DMS153 treated with DMSO at 0.1 percent for 48 hours (cell line): ENCODE results near the gene ZNFX1.
A peak's percentile ranks its signal among the peaks of the same experiment; 100 is the strongest.
"Not testable (repeated sequence)": the region's sequence is repeated elsewhere in the genome, so short reads cannot be mapped to it uniquely, and the experiment has no call there.

Source experiments
- DNase-seq: peaks from one replicate; lab custom pipeline; 2025; ENCODE audit not compliant: unreplicated experiment; lab: John Stamatoyannopoulos, UW

Gene ZNFX1

DNA sequence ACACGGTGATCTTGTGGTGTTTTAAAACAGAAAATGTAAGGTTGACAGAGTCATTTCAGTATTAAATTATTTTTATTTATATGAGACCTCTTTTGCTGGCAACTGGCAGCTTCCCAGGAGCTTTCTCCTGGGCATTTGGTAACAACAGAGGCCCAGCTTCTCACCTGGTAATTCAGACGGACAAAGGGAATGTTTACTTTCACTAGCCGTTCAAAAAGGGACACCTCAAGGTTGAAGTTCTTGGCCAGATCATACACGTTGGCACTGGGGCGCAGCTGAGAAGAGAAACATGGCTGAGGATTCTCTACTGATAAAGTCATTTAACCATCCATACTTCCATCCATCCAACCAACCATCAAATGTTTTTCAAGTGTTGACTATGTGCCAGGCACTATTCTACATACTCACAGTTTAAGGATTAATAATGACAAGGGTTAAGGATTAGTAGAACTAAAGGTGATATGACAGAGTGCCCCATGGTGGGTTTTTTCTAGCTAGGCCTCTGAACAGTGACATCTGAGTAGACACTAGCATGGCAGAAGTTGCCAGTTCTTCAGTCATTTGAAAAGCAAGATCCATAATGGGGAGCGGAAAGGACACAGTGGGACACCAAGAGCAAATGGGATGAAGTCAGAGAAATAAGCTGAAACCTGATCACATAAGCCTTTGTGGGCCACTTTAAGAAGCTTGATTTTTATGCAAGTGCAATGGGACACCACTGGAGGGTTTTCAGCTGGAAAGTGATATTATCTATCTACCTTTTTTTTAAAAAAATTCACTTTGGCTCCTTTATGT, 25.1 kb downstream of the ZNFX1 start:
- no peak for DNase-seq

DNA sequence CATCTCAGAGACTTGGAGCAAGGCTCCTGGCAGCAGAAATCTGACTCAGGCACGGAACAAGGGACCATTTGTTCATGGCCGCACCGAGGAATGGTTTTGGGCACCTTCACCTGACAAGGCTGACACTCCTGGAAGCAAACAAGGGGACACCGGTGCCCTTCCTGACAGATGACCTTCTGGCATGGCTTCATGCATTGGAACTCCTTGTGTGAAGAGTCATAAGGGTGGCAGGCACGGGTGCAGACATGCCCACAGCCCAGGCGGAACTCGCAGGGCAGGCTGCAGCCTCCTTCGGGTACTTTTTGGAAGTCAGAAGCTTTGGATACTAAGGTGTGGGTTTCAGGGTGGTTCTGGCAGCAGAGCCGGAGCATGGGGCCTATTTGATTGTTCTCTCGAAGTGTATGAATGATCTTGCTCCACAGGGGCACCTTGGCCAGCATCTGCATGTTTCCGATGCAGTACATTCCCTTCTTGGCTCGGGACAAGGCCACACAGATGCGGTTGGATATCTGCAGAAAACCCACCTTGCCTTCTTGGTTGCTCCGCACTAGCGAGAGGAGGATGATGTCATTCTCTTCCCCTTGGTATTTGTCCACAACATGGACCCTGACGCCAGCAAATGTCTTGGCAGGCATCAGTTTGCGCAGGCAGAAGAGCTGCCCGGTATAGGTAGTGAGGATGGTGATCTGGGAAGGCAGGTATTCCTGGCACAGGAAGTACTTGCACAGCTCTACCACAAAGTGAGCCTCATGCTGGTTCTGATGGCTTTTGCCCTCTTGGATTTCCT, 28.8 kb downstream of the ZNFX1 start:
- DNase-seq: no peak

DNA sequence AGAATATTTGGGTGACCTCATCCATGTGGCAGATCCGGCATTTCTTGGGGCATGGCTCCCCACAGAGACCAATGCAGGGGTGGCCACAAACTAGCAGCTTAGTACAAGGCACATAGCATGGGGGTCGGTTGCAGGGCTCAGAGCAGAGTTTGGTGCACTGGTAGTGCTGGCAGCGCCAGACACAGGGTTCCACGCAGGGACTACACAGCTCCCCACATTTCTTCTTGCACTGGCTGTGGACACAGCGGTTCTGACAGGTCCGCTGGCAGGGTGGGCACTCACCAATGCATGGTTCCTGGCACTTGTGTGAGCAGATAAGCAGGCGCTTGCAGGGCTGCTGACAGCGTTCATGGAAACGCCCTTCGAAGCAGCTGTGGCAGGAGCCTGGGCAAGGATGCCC, 29.6 kb downstream of the ZNFX1 start:
- no peak for DNase-seq

DNA sequence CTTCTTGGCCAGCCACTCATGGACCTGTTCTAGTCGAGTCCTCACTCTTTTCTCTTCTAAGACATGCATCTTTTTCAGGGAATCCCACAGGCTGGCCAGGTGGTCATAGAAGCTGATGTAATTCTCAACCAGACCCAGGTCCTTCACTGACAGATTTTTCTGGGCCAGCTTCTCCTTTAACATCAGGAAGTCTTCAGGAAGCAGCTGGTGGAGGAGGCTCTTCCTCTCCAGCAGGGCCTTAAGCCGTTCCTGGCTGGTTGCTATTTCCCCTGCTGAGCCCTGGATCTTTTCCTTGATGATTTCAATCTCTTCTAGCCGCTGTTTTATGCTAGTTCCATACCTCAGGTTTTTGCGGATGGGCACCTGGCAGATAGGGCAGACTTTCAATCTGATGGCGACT, 30.1 kb downstream of the ZNFX1 start:
- DNase-seq: no peak

DNA sequence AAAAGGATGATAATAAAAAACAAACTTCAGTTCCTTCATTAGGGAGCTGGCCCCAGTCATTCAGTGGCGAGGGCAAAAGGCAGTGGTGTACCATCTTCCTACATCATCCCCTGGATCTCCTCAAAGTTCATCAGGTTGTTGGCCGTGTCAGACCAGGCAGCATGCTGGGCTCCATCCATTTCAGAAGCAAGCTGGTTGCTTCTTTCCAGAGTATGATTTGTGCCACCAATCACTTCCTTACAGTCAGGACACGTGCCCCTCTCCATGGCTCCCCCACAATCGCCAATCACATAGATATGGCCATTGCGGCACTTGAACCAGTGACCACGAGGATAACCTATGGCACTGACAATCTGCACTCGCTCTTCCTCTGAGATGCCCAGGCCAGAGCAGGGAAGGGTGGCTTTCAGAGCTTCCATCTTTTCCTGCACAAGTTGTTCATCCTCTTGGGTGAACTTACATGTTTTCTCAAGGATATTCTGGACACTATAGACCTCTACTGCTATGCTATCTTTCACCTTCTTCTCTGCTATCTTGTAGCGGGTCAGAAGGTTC, 30.6 kb downstream of the ZNFX1 start:
- DNase-seq: no peak

DNA sequence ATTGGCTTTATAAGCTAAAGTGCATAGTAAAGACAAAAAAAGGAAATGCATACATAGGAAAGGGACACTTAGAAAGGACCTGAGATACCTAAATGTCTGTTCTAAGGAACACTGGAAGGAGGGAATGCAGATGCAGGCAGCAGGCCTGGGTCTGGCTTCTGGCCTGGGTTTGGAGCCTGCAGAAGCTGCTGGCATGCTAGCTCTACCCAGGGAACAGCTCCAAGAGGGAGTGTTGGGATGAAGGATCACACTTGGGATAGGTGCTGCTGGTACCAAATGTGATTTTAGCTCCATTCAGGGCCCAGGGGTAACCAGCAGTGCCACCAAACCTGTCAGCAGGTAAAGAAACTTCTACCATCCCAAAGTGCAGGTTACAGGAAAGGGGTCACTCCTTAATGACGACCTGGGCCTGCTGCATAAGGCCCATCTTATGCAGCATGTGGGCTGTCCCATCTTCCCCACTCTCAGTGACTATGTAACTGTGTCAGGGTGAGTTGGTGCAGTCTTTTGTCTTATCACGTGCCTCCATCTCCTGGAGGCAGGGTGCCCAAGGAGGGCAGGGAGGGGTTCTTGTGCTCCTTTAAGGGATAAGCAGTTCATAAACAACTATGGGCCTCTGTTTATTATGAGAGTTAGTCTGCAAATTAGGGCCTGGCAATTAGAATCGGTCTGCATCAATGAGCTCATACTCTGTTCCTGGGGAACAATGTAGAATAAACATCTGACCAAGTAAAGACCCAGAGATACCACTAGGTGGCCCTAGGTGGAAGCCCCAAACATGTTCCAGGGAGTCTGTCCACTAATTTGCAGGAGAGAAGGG, 31.7 kb downstream of the ZNFX1 start:
- peak; percentile 21 for DNase-seq

DNA sequence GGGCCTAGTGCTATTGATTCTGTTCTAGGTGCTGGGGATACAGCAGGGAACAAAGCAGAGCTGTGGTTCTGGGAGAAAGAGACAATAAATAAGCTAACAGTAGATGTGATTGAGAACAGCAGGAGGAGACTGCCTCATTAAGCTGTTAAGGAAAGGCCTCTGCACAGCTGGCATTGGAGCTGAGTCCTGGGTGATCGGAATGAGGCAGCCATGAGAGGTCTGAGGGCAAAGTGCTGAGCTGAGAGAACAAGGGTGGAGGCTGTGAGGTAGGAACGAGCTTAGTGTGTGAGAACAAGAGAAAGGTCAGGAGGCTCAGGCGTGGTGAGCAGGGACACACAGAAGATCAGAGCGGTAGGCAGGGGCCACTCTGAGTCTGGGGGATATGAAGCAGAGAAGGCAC, 40.3 kb downstream of the ZNFX1 start:
- no peak for DNase-seq

DNA sequence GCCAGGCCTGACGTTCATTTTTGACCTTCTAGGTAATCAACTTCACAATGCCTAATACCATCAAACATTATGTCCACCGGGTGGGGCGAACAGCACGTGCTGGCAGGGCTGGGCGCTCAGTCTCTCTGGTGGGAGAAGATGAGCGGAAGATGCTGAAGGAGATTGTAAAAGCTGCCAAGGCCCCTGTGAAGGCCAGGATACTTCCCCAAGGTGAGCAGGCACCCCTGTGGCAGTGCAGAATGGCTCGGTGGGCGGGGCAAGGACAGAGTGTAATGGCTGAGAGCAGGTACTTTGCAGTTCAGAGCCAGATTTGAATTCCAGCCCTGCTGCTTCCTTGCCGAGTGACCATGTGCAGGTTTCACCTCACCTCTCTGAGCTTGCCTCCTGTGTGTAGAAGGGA, 41.6 kb downstream of the ZNFX1 start:
- DNase-seq: no peak

DNA sequence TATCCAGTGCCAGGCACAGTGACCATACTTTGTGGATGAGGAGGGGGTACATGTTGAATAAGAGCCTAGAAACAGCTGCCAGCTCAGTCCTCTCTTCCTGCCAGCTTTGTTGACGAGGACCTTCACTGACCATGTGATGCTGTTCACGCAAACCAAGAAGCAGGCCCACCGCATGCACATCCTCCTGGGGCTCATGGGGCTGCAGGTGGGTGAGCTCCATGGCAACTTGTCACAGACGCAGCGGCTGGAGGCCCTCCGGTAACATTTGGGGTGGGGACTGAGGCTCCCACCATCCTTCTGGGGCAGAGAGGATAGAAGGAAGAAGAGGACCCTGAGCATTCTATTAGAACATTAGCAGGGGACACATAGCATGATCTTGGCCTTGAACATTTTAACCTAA, 43.0 kb downstream of the ZNFX1 start:
- no peak for DNase-seq

DNA sequence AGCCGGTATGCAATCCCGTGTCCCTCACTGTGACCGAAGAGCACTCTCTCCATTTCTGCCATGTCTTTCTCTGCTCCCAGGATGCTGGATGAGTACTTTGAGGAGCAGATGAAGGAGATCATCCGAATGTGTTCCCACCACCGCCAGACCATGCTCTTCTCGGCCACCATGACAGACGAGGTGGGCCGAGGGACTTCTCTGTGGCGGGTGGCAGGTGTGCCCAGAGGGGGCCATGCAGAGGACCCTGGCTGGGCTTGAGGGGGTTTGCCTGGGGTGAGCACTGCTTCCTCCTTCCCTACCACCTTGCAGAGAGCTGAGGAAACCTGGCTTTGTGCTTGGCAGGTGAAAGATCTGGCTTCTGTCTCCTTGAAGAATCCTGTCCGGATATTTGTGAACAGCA, 44.6 kb downstream of the ZNFX1 start:
- DNase-seq: no peak

DNA sequence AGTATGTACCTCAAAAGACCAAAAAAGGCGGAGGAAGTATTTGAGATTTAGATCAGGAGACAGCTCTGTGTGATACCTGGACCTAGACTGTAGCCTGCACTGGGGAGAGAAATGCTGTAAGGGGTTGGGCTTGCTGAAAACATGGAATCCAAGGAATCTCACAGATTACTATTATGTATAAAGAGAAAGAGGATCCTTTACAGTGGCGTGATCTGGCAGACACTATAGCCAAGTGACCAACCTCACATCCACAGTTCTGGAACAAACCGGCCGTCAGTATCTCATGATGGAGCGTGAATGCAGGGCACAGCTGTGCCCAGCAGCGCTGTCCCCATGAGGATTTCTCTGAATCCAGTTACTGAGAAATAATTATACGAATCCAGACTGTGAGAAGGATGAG, 46.4 kb downstream of the ZNFX1 start:
- DNase-seq: no peak

DNA sequence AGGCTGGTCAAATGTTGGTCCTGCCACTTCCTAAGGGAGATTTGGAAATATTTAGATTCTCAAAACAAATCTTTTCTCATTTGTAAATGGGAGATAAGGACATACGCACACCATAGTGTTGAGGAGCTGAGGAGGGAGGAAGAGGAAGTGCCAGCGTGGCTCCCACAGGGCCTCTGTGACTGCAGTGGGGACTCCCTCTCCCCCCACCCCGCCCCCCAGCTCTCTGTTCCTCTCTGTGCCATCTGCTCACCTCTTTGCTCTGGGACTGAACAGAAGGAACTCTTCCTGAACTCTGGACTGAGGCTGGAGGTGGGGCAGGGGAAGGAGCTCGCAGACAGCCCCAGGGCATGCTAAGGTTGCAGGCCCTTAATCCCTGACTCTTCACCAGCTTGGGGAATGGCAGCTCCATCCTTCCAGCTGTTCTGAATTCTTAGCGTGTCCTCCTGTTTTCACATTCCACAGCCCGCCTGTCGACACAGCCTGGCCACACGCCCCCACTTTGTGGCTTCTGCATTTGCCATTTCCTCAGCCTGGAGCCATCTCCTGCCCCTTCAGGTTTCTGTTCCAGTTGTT, 47.2 kb downstream of the ZNFX1 start:
- DNase-seq: no peak

DNA sequence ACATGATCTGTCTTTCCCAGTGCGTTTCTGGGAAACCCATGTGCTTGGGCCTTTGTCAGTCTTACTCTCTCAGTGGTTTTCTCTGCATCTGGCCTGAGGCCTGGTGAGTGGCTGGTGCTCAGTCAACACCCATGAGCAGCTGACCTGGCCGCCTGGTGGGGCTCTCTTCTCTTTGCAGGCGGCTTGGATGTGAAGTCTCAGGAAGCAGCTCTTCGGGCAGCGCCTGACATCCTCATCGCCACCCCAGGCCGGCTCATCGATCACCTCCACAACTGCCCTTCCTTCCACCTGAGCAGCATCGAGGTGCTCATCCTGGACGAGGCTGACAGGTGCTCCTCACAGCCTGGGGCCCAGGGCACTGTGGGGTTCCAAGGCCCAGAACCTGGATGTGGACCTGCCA, 47.8 kb downstream of the ZNFX1 start:
- no peak for DNase-seq

DNA sequence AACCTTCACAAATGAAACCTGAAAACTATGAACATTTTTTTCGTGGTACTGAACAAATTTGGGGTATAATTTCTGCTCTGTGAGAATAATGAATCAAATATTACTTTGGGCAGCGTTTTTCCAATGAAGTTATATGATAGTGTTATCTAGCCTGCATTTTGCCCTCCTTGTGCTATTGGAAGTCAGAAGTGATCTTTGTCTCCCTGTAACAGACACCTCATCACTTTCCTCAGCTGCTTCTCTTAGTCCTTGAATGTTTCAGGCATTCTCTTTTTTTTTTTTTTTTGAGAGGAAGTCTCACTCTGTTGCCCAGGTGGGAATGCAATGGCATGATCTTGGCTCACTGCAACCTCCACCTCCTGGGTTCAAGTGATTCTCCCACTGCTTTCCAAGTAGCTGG, 48.5 kb downstream of the ZNFX1 start:
- DNase-seq: no peak

DNA sequence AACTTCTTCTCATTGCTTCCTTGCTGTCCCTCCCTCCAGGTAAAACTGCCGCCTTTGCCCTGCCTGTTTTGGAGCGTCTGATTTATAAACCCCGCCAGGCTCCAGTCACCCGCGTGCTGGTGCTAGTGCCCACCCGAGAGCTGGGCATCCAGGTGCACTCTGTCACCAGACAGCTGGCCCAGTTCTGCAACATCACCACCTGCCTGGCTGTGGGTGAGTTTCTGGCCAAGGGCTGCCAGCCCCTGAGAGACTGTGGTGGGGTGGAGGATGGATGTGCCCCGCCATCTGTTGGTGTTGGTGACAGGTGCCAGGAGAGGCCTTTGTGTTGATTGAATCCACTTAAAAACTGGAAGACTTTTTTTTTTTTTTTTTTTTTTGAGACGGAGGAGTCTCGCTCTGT, 49.2 kb downstream of the ZNFX1 start:
- DNase-seq: no peak

DNA sequence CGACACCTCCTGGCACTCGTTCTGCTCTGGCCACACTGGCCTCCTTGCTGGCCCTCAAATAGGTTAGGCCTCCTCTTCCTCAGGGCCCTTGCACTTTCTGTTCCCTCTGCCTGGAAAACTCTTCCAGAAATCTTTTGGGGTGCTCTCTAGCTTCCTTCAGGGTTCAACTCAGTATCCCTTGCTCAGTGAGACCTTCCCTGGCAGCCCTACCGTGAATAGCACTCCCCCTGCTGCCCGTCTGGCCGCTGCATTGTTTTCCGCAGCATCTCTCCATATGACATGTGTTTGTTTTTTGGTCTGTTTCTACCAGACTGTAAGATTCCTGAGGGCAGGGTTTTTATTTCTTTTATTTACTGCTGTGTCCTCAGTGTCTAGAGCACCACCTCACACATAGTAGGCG, 52.0 kb downstream of the ZNFX1 start:
- DNase-seq: no peak

DNA sequence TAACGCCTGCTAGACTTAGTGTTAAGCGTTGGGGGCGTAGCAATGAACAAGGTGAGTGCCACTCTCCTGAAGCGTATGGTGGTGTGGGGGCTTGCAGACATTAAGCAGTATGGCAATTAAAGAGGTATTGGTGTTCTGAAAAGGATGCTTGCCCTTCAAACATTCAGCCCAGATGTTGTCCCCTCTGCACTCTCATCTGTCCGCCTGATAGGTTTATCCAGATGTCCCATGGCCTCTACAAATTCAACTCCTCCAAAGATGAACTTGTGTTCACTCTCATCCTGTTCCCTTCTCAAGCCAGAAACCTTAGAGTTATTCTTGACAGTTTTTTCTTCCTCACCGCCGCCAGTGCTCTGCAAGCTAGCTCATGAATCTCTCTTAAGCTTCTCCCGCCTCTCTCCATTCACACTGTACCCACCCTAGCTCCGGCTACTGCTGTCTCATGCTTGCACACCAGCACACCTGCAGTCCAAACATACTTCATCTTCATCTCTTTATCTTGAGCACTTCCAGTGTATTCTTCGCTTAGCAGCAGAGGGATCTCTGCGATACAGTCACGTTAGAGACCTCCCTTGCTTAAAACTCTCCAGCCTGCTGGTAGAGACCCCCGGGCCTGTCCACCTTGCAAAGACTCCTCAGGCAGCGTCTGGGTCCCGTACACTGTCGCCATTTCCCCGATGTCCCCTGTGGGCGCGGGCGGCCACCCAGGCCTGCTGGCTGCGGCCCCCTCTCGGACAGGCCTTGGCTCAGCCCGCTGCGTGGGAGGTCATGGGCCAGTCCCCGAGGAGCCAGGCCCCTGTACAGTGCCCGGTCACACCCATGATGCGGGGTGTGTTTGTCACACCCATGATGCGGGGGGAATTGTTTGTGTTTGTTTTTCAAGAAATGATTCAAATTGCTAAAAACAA, 57.7 kb downstream of the ZNFX1 start:
- DNase-seq: no peak

DNA sequence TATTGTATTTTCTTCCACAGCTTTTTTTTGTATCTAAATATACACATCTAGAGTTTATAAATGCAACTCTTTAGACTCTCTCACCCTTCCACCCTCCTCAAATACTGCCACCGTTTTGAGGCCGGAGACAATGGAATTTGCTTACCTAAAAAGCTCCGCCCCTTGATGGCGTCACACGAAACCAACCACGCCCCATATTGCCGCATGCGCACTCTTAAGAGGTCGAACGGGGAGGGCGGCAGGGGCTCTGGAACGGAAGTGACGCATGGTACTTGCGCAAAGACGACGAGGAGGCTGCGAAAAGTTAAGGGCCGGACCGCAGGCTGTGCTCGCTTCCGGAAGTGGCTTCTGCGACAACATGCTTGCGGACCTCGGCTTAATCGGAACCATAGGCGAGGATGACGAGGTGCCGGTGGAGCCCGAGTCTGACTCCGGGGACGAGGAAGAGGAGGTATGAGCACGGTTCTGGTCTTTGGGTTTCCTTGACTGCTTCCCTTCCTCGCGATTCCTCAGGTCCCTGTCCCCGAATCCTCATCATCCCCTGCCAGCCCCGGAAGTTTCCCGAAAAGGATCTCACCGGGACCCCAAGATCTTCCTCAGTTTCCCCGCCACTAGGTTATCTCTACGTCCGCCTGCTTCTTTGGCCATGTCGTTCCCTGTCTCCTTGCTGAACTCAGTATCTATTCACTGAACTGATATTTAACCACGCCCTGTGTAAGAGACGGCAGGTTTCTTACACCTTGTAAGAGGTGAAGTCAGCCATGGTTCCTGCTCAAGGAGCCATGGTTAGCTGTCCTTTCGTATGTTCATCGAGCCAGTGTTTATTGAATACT, 58.5 kb downstream of the ZNFX1 start, which contains the start of gene DDX27:
TSS of gene DDX27 (plus strand) at position 326 of the 833 bp plus-strand sequence. CDS start at position 359, 33 bp downstream.
- DNase-seq: peak; percentile 96

DNA sequence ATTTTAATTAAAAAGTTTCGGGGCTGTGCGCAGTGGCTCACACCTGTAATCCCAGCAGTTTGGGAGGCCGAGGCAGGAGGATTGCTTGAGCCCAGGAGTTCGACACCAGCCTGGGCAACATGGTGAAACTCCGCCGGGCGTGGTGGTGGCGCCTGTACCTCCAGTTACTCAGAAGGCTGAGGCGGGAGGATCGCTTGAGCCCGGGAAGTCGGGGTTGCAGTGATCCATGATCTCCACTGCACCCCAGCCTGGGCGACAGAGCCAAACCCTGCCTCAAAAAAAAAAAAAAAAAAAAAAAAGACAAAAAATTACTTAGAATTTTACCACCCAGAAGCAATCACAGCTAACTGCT, 59.1 kb downstream of the ZNFX1 start:
- not testable (repeated sequence) for DNase-seq
